Activated CD4-positive, alpha-beta memory T cell treated with anti-CD3 and anti-CD28 coated beads for 36 hours (primary cell): ENCODE results near the gene NFATC1. TPM values are rescaled to one million over a fixed set of nuclear protein-coding genes. Genes with fewer than 3 reads are reported as not detected.

Experiments
- CTCF ChIA-PET: fragments of 350-600 bp; sonication (Branson Sonifier 250); formaldehyde crosslinking; loops from one replicate; lab custom pipeline; 2021; ENCODE audit warnings: antibody characterized with exemption, inconsistent platforms; lab: Charles Lee
- POLR2A ChIA-PET: fragments of 350-600 bp; sonication (Branson Sonifier 250); formaldehyde crosslinking; loops from one replicate; lab custom pipeline; 2021; ENCODE audit warnings: antibody characterized with exemption; lab: Charles Lee
- DNase-seq: peaks from one replicate; pipeline ENCODE4 v3.0.0-alpha.2; 2020
- H3K27ac Mint-ChIP-seq: one replicate; pipeline ENCODE4 v1.8.0; 2021; ENCODE audit warnings: mixed read lengths
- H3K27me3 Mint-ChIP-seq: one replicate; pipeline ENCODE4 v1.8.0; 2021; ENCODE audit warnings: mixed read lengths
- H3K36me3 Mint-ChIP-seq: one replicate; pipeline ENCODE4 v1.8.0; 2021; ENCODE audit warnings: mixed read lengths
- H3K4me1 Mint-ChIP-seq: one replicate; pipeline ENCODE4 v1.8.0; 2021; ENCODE audit warnings: low read depth, mixed read lengths
- H3K4me3 Mint-ChIP-seq: one replicate; pipeline ENCODE4 v1.8.0; 2021; ENCODE audit warnings: mild to moderate bottlenecking, mixed read lengths
- H3K9me3 Mint-ChIP-seq: one replicate; pipeline ENCODE4 v1.8.0; 2021; ENCODE audit warnings: mixed read lengths
- intact Hi-C: fragments of 100-400 bp; cut with micrococcal nuclease; formaldehyde crosslinking; loops from one replicate; pipeline ENCODE4 v1.15.1; 2023
- total RNA-seq, 2 experiments: library from RNA; stranded (reverse); gene quantifications; one replicate each; pipeline ENCODE4 v1.2.3, GENCODE V29; 2021

Gene NFATC1
- total RNA-seq, 2 experiments from 2014 or later, result 83.7 to 85.4 TPM

DNA sequence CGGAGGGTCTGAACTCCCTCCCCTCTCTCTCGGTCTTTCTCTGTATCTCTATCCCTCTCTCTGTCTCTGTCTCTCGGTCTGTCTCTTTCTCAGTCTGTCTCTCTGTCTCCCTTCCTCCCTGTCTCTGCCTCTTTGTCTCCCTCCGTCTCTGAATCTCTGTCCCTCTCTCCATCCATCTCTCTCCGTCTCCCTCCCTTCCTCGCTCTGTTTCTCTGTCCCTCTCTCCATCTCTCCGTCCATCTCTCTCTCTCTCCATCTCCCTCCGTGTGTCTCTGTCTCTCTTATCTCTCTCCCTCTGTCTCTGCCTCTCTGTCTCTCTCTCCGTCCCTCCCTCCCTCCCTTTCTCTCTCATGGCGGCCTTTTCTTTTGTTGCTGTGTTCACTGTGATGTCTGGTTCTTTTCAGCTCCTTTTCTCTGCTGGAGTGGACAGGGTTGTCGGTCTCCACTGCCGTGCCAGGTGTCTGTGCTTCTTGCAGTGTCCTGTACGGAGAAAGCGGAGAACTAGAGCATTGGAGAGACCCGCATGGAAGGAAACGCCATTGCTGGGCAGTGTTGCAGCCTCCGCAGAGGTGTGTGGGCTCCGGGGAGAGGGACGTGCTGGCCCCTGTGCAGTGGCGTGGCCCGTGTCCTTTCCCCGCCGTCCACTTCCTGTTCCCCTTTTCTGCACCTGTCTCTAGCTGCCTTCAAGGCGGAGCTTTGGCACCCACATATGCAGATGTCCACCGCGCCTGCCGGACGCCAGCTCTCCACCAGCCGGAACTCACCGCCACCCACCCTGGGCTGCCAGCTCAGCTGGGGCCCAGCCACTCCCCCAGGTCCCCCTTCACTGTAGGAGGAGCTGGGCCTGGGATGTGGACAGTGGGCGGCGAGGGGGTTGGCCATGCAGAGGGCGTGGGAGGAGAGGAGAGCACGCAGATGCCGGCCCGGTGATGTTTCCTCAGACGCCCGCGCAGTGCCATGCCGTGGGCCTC is 113.1 kb downstream of the NFATC1 start:
- POLR2A ChIA-PET, result interaction anchor here (0.6 kb wide), 1 partner anchor 479 kb away, joined by 3 read pairs; no protein-coding TSS in a partner anchor
- no peak for DNase-seq
- intact Hi-C loops, result no loop called here
- CTCF ChIA-PET, result interaction anchor here (1.3 to 3.9 kb wide), 3 partner anchors 8 to 21 kb away, joined by 3 to 15 read pairs (median 6); no protein-coding TSS in a partner anchor
- H3K4me3 Mint-ChIP-seq, result no peak overlapping the region
- H3K4me1 Mint-ChIP-seq, result peaks cover 42% of the 10 kb centered on the region
- peaks cover 32% of the 10 kb centered on the region for H3K36me3 Mint-ChIP-seq
- no peaks in the 10 kb centered on the region for H3K9me3 Mint-ChIP-seq
- peak overlapping the region; percentile 50 for H3K27ac Mint-ChIP-seq
- no peaks in the 10 kb centered on the region for H3K27me3 Mint-ChIP-seq

DNA sequence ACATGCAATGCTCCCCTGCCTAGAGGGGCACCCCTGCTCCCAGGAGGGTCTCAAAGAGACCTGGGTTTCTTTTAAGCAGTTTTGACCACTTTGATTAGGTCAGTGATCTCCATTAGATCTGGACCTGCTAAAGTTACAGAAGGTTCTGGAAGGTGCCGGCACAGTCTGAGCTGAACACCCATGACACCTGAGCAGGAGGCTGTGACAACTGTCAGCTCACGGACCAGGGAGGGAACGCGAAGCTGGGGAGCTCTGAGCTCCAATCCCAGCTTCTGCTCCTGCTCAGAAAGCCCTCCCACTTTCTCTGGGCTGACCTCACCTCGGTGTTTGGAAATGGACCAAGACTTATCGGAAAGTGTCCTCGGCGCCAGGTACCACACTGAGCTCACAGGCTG is 113.8 kb downstream of the NFATC1 start:
- ChIA-PET CTCF (interaction anchor here (1.3 to 3.9 kb wide), 2 partner anchors 14 to 20 kb away, joined by 3 to 15 read pairs; no protein-coding TSS in a partner anchor), POLR2A (interaction anchor here (0.6 kb wide), 1 partner anchor 478 kb away, joined by 3 read pairs; no protein-coding TSS in a partner anchor)
- Mint-ChIP-seq H3K9me3 (no peaks in the 10 kb centered on the region), H3K27ac (peak overlapping the region; percentile 38), H3K4me1 (peaks cover 36% of the 10 kb centered on the region), H3K4me3 (no peak overlapping the region), H3K36me3 (peaks cover 31% of the 10 kb centered on the region), H3K27me3 (no peaks in the 10 kb centered on the region)
- intact Hi-C loops, result no loop called here
- no peak for DNase-seq

DNA sequence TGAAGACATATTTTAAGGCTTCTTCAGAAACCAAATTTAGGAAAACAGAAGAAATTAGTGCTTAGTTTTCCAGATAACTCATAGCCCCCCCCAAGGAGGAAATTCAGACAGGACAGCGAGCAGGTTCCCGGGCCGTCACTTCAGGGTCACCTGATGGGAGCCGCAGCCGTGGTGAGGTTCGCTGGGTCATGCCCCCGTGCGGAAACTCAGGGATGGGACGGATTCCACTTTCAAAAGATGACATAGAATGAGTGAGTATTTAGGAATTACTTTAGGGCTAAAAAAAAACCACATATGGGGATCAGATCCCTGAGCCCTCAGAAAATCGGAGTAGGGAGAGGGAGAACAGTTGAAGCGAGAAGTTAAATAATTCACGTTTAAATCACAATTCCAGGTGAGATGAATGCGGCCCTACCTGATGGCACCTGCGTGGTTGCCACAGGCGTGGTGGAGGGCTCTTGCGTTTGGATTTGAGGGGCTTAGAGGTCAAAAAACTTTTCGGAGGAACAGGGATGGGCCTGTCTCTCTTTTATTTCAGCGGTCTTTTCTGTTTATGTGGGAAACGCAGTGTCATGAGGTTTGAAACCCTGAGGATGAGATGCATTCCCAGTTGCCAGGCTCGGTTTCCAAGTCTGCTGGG is 114.4 kb downstream of the NFATC1 start:
- H3K27ac Mint-ChIP-seq, result no peak overlapping the region
- H3K4me3 Mint-ChIP-seq, result no peak overlapping the region
- POLR2A ChIA-PET, result no interaction called here
- peaks cover 38% of the 10 kb centered on the region for H3K4me1 Mint-ChIP-seq
- H3K36me3 Mint-ChIP-seq, result peaks cover 30% of the 10 kb centered on the region
- intact Hi-C loops, result no loop called here
- DNase-seq, result no peak
- CTCF ChIA-PET, result interaction anchor here (3.9 kb wide), 1 partner anchor 13 kb away, joined by 15 read pairs; no protein-coding TSS in a partner anchor
- H3K9me3 Mint-ChIP-seq, result no peaks in the 10 kb centered on the region
- no peaks in the 10 kb centered on the region for H3K27me3 Mint-ChIP-seq

DNA sequence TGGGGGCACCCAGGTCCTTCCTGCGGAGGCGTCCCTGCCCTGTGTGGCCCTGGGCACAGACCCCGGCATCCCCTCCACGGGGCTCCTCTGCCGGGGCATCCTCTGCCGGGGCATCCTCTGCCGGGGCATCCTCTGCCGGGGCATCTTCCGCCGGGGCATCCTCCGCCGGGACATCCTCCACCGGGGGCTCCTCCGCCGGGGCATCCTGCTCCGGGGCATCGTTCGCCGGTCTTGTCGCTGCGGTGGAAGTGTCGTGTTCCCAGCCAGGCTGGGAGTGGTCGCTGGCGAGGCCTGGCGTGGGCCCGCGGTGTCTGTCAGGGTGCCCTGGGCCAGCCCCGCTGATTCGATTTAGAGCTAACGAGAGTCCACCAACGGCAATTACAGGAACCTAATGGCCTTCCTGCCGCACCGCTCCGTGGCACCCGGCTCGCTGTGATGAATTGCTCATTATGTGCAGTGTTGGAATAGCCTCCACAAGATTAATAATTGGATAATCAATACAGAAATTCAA is 115.1 kb downstream of the NFATC1 start:
- DNase-seq, result peak; percentile 4
- Mint-ChIP-seq H3K9me3 (no peaks in the 10 kb centered on the region), H3K27me3 (no peaks in the 10 kb centered on the region), H3K4me3 (no peak overlapping the region), H3K27ac (no peak overlapping the region), H3K36me3 (peaks cover 30% of the 10 kb centered on the region), H3K4me1 (peaks cover 38% of the 10 kb centered on the region)
- ChIA-PET CTCF (no interaction called here), POLR2A (no interaction called here)
- intact Hi-C loops, result no loop called here

DNA sequence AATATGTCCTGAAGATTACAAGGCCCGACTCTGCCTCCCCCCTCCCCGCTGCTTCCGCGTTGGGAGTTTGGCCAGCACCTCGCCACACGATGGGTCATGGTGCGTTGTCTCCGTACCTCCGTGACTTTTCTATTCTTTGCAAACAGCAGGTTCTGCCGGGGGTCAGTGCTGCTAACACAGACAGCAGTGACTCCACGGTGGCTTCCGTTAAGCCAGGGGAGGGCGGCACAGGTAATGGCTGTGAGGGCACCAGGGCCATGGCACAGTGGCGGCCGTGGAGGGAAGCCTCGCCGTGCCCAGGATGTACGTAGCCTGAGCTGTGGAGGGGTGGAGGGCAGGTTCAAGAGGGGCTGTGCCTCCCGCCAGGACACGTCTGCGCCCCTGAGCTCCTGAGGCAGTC is 115.5 kb downstream of the NFATC1 start:
- H3K4me3 Mint-ChIP-seq, result no peak overlapping the region
- H3K9me3 Mint-ChIP-seq, result no peaks in the 10 kb centered on the region
- ChIA-PET CTCF (no interaction called here), POLR2A (no interaction called here)
- DNase-seq, result peak; percentile 5
- H3K36me3 Mint-ChIP-seq, result peaks cover 29% of the 10 kb centered on the region
- intact Hi-C loops, result no loop called here
- no peak overlapping the region for H3K27ac Mint-ChIP-seq
- H3K4me1 Mint-ChIP-seq, result peaks cover 38% of the 10 kb centered on the region
- H3K27me3 Mint-ChIP-seq, result no peaks in the 10 kb centered on the region

DNA sequence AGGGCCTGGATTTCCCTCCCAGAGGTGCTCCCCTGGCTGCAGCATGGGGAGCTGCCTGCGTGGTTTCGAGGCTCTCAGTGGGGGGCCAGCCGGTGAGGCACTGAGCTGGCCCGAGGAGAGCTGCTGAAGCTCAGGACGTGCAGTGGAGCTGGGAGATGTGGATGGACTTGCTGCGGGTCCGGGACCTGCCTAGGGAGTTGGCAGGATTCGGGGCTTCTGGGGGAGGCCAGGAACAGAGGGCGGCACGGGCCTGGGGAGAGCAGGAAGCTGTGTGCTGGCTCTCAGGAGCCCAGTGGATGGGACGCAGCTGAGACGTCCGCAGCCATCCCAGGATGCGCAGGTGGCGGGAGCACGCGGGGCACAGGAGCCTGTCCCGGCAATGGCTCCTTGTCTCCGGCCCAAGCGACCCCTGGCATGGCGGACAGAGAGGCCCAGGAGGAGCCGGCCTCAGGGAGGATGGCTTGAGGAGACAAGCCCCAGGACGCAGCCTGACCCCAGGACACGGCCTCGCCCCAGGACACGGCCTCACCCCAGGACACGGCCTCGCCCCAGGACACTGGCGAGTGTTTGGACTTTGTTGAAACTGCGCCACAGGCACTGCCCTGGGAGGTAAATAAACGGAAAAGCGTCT is 116.1 kb downstream of the NFATC1 start:
- no peaks in the 10 kb centered on the region for H3K9me3 Mint-ChIP-seq
- peak; percentile 6 for DNase-seq
- H3K27ac Mint-ChIP-seq, result no peak overlapping the region
- H3K36me3 Mint-ChIP-seq, result peaks cover 24% of the 10 kb centered on the region
- ChIA-PET CTCF (no interaction called here), POLR2A (no interaction called here)
- H3K4me3 Mint-ChIP-seq, result no peak overlapping the region
- H3K4me1 Mint-ChIP-seq, result peaks cover 36% of the 10 kb centered on the region
- intact Hi-C loops, result no loop called here
- no peaks in the 10 kb centered on the region for H3K27me3 Mint-ChIP-seq

DNA sequence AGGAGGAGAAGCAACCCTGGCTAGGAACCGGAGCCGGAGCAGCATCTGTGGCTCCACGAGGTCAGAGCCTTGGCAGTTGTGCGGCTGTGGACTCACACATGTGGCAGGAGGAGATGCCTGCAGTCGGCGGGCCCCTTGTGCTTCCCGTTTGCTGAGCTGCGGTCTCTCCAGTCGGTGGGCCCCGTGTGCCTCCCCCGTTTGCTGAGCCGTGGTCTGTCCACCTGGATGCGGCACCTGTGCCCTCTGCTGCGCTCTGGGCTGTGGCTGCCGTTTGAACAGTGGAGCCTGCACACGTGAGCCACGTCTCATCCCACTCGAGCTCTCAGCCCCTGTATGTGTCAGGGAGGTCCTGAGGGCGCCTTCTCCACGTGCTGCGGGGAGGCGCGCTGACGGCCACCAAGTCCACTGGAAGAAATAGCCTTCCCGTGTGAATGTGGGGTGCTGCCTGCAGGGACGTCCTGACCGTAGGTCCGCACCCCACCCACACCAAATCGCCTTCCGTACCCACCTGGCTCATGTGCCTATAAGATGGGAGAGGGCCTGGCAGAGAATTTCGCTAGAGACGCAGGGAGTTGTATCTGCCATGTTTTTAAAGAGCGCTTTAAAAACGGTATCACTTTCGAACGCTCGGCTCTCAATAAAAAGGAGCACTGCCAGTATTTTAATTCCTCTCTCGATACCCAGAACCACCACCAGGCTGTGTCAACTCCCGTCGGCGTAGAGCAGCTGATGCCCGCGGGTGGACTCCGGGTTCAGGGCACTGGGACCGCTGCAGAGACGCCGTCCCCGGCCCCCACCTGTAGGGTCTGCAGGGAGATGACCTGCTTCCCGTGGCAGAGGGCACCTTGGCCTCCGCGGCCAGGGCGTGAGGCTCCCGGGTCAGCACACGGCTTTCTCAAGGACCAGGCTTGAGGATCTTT is 117.0 kb downstream of the NFATC1 start:
- ChIA-PET CTCF (no interaction called here), POLR2A (no interaction called here)
- H3K9me3 Mint-ChIP-seq, result no peaks in the 10 kb centered on the region
- no peak overlapping the region for H3K27ac Mint-ChIP-seq
- no peak for DNase-seq
- peaks cover 26% of the 10 kb centered on the region for H3K36me3 Mint-ChIP-seq
- H3K4me1 Mint-ChIP-seq, result peaks cover 39% of the 10 kb centered on the region
- intact Hi-C loops, result no loop called here
- no peaks in the 10 kb centered on the region for H3K27me3 Mint-ChIP-seq
- no peak overlapping the region for H3K4me3 Mint-ChIP-seq

DNA sequence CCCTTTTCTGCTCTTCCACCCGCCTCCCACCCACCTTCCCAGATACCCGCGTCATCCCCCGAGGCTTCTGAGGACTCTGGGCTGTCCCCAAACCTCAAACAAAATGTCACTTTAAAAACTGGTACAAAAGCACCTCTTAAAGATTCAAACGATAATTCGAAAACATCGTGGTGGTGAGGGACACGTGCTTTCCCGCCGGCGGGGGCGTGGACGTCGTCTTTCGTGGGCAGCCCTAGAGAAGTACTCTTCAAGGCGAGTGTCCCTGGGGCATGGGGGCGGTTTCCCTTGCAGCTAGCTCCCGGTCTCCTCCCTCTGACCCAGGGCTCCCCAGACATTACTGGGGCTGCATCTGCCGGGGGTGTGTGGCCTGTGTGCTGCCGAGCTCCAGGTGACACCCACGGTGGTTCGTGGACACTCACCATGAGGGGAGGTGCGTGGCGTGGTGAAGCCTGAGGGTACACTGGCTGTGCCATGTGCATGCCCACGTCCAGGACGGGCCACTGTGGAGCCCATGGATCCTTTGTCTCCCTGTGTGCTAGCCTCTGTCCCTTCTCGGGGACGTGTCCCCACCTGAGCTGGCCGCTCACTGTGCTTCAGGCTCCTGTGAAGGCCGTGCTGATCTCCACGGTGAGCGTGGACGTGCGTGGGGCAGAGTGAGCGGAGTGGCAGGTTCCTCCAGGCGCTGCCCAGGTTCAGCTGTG is 117.8 kb downstream of the NFATC1 start:
- H3K36me3 Mint-ChIP-seq, result peaks cover 24% of the 10 kb centered on the region
- no peaks in the 10 kb centered on the region for H3K9me3 Mint-ChIP-seq
- peaks cover 40% of the 10 kb centered on the region for H3K4me1 Mint-ChIP-seq
- no peak overlapping the region for H3K27ac Mint-ChIP-seq
- H3K27me3 Mint-ChIP-seq, result no peaks in the 10 kb centered on the region
- H3K4me3 Mint-ChIP-seq, result no peak overlapping the region
- no peak for DNase-seq
- intact Hi-C loops, result no loop called here
- ChIA-PET POLR2A (no interaction called here), CTCF (no interaction called here)

DNA sequence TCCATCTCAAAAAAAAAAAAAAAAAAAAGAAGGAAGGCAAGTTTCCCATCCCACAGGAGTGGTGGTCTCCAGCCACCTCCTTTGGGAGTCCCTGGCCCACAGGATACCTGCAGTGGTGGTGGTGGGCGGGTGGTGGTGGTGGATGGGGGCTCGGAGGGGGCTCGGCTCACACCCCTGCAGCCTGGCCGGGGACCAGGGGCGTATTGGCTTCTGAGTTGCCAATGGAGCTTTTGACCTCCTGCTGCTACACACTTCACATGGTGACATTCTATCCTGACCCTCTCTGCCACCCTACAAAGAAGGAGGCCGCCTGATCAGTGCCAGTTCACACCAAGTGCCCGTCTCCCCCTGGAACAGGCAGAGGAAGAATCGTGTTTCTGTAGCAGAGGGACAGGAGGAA is 119.6 kb downstream of the NFATC1 start:
- Mint-ChIP-seq H3K27me3 (no peaks in the 10 kb centered on the region), H3K4me3 (no peak overlapping the region), H3K36me3 (peaks cover 17% of the 10 kb centered on the region), H3K27ac (peak overlapping the region; percentile 69), H3K4me1 (peaks cover 49% of the 10 kb centered on the region), H3K9me3 (no peaks in the 10 kb centered on the region)
- ChIA-PET CTCF (interaction anchor here (2.2 kb wide), 1 partner anchor 136 kb away, joined by 9 read pairs; no protein-coding TSS in a partner anchor), POLR2A (interaction anchor here (1.9 kb wide), 1 partner anchor 8 kb away, joined by 9 read pairs; no protein-coding TSS in a partner anchor)
- no peak for DNase-seq
- intact Hi-C loops, result no loop called here

DNA sequence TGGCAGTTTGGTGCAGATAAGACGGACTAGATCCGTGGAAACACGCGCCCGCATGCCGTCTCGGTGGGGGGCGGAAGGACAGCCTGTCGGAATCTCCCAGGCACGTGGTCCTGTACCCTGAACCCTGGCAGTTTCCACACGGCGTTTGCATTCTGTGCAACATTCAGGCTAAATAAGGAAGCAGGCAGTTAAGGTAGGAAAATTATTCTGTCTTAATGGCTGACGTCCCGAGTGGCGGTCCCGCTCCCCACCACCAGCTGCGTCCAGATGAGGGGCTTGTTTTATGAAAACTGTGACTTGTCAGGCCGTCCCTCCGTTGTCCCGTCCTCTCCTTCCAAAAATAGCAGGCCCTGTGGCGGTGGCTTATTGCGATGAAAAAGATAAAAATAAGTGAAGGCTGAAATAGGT is 120.2 kb downstream of the NFATC1 start:
- intact Hi-C loops, result loop anchor here (1.0 kb wide), 1 partner anchor 9 kb away; no protein-coding TSS in a partner anchor
- ChIA-PET CTCF (interaction anchor here (1.1 to 2.2 kb wide), 2 partner anchors 123 to 137 kb away, joined by 4 to 9 read pairs; no protein-coding TSS in a partner anchor), POLR2A (interaction anchor here (1.9 kb wide), 1 partner anchor 9 kb away, joined by 9 read pairs; no protein-coding TSS in a partner anchor)
- Mint-ChIP-seq H3K4me3 (peak overlapping the region; percentile 72), H3K27me3 (no peaks in the 10 kb centered on the region), H3K4me1 (peaks cover 56% of the 10 kb centered on the region), H3K9me3 (no peaks in the 10 kb centered on the region), H3K27ac (peak overlapping the region; percentile 95), H3K36me3 (peaks cover 16% of the 10 kb centered on the region)
- peak; percentile 10 for DNase-seq
